DMS 273 treated with DMSO at 0.1 percent for 48 hours (cell line): ENCODE data around the gene EMILIN1.
A peak's percentile ranks its signal among the peaks of the same experiment; 100 is the strongest.

Experiments used
- DNase-seq: peaks from one replicate; lab custom pipeline; 2025; lab: John Stamatoyannopoulos, UW

EMILIN1 gene

DNA sequence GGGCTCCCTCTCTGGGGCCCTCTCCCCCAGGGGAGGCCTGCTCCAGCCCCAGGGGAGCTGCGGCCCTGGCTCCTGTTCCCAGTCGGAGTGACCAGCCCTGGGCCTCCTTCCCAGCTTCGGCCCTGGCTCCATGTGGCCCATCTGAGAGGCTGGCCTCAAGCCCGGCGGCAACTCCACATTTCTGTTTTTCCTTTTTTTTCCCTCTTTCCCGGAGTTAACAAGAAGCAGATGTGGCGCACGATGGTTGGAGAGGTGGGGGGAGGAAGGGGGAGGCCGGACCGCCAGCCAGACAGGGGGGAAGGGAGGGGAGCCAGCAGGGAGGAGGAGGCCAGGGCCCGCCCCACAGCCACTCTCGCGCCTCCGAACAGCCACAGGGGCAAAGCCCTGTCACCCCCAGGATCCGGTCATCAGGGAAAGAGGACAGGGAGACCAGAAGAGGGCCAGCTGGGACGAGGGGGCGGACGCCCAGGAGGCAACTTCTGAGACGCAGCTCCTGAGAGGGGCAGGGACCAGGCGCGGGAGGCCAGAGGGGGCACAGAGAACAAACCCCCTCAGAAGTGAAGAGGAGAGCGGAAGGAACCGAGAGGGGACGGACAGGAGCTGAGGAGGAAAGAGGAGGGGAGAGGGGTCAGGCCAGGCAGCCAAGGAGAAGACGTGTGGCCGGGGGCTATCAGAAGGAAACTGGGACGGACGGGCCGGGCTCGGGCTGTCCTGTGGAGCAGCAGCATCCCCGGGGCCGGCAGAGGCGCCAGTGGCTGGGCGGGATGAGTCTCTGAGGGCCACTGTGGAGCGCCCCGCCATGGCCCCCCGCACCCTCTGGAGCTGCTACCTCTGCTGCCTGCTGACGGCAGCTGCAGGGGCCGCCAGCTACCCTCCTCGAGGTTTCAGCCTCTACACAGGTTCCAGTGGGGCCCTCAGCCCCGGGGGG is at the start of gene EMILIN1:
Gene EMILIN1 (plus strand): TSS at position 349 of the 928 bp plus-strand sequence. CDS start 451 bp downstream, at position 800.
- DNase-seq = no peak

DNA sequence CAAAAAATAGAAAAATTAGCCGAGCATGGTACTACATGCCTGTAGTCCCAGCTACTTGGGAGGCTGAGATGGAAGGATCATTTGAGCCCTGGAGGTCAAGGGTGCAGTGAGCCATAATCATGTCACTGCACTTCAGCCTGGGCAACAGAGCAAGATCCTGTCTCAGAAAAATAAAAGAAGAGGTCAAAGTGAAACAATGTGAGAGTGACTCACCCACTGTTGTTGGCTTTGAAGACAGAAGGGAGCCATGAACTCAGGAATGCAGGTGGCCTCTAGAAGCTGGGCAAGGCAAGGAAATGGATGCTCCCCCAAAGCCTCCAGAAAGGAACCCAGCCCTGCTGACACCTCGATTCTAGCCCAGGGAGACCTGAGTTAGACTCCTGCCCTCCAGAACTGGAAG is 49.4 kb upstream of the EMILIN1 start:
- DNase-seq = no peak

DNA sequence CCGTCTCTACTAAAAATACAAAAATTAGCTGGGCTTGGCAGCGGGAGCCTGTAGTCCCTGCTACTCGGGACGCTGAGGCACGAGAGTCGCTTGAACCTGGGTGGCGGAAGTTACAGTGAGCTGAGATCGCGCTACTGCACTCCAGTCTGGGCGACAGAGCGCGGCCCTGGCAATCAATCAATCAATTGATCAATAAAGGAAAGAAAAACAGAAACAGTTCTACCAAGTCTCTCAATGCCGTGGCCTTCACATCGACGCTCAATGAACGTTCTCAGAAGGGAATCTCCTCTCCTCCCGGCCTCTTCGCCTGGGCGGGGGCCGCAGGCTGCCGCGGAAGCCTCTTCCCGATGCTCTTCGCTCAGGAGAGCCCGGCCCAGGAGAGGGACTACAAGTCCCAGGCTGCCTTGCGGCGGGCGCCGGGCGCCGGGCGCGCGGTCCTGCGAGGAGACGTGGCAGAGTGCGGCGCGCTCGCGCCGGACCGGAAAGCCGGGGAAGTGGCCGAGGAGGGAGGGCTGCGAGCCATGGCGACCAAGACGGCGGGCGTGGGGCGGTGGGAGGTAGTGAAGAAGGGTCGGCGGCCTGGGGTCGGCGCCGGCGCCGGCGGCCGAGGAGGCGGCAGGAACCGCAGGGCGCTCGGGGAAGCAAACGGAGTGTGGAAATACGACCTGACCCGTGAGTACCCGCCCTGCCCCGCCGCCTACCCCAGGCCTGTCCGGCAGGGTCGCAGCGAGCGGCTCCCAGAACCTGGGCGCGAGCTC is 45.7 kb upstream of the EMILIN1 start, which contains the start of gene TMEM214:
Gene TMEM214 (plus strand): TSS at position 471 of the 758 bp plus-strand sequence. CDS start 51 bp downstream, at position 522.
- DNase-seq = peak; percentile 49

DNA sequence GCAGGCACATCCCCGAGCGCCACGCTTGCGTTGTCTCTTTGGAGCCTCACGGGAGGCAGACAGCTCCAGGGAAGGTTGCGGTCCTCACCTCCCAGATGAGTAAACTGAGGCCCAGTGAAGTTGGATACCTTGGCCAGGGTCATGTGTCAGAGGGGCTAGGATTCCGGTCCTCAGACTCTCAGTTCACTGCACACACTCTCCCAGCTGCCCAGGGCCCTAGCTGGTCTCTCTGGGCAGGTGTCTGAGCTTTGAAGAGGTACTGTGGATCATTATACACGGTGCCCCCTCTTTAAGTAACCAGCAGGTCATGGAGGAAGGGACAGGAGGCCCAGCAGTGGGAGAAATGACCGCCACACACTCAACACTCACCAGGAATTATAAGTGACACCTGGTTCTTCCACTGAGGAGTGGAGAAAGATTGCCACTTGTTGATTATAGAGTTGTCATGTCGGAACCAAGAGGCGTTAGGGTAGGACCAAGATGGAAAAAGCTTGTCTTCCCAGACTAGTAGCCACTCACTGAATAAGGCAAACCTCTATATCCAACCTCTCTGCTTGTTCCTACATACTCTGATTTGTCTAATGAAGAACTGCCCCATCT is 45.1 kb upstream of the EMILIN1 start:
- DNase-seq = no peak

DNA sequence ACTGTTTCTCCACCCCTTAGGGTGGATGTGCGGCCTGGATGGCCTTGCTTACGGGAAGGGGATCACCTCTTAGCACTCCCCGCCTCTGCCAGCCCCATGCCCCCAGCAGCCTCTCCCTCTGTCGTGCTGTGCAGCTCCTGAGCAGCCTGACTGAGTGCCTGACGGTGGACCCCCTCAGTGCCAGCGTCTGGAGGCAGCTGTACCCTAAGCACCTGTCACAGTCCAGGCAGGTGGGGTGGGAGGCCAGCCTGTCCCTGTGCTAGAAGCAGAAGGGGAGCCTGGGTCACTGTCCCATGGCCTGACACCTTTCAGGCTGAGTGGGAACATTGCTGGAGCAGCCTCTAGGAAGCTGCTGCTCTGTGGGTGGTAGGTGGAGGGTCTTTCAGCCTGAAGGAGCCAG is 40.4 kb upstream of the EMILIN1 start:
- no peak for DNase-seq

DNA sequence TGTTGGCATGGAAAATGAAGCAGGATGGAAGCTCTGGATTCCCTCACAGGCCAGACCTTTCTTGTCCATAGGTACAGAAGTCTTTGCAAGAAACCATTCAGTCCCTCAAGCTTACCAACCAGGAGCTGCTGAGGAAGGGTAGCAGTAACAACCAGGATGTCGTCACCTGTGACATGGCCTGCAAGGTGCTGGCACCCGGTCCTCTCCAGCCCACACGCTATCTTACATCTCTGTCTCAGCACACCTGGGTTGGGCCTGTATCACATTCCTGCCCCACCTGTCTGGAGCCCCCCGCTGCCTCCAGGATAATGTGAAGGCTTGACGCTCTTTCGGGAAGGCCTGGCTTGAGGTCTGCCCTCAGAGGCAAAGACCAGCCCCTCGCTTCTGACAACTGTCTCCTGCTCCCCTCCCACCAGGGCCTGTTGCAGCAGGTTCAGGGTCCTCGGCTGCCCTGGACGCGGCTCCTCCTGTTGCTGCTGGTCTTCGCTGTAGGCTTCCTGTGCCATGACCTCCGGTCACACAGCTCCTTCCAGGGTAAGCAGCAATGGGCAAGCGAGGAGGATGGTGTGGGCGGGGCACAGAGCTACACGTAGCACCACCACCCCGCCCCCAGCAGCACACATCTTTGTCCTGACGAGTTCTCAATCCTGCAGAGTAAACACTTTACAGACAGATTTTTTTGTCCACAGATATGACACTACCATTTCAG is 39.6 kb upstream of the EMILIN1 start:
- DNase-seq = no peak

DNA sequence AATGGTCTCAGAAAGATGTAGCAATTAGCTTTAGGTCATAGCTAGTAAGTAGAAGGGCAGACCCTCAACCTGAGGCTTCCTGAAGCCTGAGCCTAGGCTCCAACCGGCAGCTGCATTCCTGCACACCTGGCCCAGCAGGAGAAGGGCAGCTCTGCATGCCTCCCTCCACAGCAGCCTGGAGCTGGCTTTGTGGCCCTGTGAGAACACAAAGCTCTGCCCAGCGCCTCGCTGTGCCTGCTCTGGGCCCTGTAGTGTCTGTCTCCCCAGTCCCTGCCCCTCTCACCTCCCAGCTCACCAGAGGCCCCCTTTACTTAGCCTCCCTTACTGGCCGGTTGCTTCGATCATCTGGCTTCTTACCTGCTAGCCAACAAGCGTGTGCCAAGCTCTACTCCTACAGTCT is 39.0 kb upstream of the EMILIN1 start:
- no peak for DNase-seq

DNA sequence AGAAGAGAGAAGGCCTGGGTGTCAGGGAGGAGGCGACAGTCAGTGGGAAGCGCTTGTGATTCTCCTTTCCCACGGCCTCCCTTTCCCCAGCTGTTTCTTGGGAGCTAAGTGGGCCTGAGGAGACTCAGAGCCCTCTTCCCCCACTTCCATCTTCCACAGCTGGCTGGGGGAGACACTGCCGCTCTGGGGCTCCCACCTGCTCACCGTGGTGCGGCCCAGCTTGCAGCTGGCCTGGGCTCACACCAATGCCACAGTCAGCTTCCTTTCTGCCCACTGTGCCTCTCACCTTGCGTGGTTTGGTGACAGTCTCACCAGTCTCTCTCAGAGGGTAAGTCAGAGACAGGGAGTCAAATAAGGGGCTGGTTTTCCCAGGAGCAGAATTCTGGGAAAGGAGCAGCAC is 38.5 kb upstream of the EMILIN1 start:
- DNase-seq = no peak

DNA sequence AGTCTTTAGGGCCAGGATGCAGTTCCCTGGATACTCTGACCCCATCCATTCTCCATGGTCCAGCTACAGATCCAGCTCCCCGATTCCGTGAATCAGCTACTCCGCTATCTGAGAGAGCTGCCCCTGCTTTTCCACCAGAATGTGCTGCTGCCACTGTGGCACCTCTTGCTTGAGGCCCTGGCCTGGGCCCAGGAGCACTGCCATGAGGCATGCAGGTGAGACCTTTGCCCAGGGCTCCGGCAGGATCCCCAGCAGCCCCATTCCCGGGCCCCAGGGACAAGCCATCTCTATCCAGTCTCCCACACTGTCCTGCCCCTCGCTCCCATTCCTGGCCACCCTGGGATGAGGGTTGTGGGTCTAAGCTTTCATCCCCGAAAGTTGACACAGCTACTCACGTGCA is 38.1 kb upstream of the EMILIN1 start:
- DNase-seq = no peak

DNA sequence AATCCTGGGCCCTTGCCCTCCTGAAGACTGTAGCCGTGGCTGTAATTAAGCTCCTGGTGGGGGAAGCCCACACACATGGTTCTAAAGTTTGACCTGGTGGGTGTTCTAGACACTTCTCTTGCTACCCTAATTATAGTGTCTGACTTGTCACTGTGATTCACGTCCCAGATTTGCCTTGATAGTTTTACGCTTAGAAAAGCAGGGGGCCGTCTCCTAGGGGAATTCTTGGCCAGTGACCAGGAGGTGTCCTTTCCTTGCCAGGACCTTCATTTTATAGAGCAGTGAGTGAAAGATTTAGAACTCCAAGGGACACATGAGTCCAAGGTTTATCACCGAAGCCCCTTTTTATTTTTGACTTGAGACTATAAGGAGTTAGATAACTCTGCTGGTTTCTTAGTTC is 36.7 kb upstream of the EMILIN1 start:
- DNase-seq = no peak

DNA sequence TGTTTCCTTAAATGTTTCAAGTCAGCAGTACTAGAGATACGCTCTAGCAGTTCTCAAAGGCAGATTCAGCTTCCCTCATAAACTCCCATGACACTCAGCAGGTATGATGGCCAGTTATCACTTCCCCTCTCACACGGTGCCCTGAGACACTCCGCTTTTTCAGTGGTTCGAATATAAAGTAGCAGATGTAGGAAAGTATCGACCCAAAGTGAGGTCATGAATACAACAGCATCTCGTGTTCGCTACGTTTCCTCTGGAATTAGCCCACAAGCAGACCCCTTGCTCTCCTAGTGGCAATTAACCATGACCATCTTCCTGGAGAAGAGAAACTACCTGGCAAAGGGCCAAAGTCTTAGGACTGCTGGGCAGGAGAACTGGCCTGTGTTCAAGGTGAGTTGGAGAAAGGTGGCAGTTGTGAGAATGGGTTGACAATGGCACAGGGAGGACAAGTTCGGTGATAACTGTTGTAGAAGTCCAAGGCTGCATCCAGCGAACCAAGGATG is 36.2 kb upstream of the EMILIN1 start:
- no peak for DNase-seq

DNA sequence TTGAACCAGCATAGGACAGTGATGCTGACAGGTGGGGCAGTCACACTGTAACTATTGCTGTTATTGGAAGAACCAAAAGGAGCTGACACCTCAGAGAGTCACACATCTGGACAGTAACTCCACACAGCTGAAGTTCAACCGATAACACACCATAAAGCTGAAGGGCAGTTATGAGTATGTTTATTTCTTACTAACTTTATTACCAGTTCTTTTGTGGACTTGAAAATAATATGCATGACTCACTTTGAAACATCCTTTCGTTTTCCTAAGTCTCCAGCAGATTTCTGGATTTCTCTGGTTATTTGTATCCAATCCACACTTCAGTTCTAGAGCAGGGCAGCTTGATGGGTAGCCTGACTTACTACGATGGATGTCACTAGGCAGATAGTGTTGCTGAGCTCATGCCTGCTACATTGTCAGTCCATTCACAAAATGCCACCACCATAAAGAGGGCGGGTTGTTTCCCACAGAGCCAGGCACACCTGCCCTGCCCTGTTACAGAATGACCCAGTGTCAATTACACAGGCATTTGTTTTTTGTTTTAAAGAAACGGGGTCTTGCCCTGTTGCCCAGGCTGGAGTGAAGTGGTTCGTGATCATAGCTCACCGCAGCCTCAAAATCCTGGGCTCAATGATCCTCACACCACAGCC is 35.3 kb upstream of the EMILIN1 start:
- no peak for DNase-seq

DNA sequence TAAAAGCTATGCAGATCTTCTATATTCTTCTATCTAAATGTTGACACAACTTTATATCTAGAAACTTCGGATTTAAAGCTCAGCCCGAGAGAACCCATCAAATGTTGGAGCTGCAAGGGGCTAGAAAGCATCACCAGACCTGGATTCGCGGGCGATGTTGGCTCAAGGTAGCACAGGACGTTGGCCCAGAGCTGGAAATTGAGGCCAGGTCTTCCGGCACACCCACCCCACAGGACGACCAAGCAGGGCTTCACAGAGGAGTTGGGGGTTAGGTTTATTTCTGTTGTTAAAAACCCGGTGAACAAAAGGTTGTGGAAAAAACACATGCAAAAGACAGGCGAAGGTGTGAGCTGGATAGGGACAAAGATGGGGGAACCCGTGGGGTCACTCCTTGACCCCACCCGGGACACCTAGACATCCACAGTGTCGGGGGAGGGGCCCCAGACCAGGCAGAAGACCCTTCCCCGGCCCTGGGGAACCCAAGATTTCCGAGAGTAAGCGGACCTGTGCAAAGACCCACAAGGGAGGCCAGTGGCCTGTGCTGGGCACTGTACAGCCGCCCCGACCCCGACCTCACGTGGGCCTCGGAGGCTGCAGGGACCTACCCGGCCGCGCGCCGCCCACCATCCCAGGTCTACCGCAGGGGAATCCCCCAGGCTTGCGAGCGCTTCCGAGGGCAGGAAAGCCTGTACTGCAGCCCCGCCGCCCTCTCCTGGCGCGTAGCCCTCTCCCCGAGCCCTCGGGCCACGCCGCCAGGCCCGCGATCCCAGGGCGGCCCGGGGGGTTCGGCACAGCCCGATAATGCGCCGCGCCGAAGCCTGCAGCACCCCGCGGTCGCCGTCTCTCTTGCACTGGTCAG is 28.8 kb upstream of the EMILIN1 start:
- DNase-seq = no peak

DNA sequence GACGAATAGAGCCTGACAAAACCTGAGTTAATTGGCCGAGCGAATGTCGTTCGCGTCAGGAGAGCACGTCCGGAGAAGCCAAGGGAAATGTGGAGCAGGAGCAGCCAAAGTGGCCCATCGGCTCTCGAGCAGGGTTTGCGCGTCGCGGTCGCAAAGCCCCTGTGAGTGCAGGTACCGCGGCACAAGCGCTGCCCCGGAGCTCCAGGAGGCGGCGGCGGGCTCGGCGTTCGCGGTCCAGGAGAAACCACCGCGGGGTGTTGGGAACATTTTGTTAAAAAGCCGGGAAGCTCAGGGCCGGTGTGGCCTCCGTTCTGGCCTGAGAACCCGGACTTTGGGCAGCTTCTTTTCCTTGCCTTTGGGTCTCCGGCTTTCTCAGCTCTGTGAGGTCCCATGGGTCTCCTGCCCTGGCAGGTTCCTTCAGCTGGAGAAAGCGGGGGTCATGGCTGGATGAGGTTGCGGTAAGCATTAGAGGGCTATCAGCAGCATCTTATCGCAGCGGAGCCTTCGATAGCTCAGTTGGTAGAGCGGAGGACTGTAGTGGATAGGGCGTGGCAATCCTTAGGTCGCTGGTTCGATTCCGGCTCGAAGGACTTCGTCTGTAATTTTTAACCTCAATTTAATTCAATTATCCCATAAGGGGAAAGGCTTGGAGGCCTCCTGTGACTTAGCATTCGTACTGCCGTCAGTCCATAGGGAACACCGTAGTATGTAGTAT is 28.0 kb upstream of the EMILIN1 start:
- DNase-seq = peak; percentile 94

DNA sequence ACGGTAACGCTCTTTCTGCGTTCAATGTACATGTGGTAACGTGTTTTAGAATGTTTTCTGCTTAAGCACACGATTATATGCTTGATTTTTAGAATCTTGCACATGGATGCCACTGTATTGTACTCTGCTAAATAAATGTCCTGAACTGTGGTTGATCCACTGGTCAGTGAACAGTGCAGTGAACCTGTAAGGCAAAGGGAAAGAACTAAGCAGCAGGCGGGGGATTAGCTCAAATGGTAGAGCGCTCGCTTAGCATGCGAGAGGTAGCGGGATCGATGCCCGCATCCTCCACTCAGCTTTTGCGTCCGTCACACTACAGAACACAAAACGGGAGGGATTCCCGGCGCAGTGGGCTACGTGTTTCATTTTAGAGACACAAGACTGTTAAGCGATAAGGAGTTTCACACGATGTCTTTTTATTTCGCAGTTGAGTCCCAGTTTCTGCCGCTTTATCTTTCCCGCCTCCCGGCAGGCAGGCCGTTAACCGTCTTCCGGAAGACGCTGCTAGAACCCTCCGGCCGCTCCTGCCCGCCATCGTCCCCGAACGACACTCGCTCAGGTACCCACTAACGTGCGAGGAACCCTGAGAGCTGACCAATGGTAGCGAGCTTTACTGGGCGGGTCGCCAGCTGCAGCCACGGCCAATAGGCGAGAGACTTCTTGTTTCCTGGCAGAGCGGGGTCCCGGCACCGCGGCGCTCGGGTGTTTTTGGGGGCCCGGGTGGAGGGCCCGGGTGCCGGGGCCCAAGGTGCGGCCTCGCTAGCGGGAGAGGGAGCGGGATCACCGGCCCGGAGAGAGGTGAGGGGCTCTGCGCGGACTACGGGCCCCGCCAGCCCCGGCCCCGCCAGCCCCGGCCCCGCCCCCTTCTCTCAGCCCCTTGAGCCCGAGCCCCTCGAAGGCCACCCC is 27.2 kb upstream of the EMILIN1 start, which contains the start of gene AGBL5:
Gene AGBL5 (plus strand): TSS at position 673 of the 906 bp plus-strand sequence. CDS start 1,291 bp downstream, outside the sequence.
- peak; percentile 89 for DNase-seq

DNA sequence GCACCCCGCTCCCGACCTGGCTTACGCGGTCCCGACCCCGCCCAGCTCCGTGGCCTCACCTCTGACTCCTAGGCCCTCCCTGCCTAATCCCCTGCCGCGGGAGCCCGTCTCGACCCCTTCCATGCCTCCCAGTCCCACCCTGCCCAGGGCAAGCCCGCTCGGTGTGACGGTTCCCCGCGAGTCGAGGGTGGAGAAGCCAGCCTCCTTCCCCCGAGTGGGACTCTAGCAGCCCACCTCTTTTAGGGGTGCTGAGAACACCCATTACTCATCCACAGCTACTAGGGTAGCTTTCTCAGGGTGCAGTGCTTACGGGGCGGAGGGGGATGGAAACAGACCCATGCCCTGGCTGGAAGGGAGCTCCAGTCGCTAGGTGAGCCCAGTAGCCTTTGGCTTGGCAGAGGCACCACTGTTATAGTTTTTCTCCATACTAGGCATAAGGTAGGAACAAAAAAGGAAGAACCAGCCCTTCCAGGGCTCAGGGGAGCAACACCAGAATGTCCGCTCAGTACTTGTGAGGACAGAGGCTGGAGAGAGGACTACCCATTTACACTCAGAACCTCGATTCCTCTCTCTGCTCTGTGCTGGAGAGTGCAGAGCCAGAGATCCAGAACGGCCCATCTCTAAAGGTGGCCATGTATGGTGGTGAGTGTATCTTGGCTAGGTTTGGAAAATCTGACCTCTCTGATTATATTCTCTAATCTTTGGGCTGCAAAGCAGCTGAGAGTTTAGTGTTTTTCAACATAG is 26.3 kb upstream of the EMILIN1 start:
- DNase-seq = no peak

DNA sequence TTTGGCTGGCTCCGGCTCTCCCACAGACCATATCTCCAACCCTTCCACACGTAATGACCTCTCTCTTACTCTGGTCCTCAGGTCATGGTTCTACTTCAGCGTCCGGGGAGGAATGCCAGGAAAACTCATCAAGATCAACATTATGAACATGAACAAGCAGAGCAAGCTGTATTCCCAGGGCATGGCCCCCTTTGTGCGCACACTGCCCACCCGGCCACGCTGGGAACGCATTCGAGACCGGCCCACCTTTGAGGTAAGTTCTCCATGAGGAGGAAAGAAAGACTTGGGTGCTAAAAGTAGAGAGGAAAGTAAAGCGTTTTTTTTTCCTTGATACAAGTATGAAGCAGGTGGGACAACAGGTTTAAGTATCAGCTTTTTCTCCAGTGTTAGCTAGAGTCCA is 25.1 kb upstream of the EMILIN1 start:
- DNase-seq = no peak

DNA sequence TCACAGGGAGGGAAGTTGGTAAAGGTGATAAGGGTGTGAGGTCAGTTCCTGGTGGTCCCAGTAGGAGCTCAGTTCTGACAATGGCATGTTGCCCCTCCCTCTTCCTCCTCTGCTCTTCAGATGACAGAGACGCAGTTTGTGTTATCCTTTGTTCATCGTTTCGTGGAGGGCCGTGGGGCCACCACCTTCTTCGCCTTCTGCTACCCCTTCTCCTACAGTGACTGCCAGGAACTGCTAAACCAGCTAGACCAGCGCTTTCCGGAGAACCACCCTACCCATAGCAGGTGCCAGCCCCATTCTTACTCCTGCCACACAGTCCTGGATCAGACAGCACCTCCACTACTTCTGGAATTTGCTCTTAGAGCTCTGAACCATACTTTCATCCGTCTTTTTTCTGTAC is 24.6 kb upstream of the EMILIN1 start:
- DNase-seq = no peak
